Effector memory CD8-positive, alpha-beta T cell (primary cell): ENCODE data around the gene LARGE1.

ENCODE experiments used
- ATAC-seq: fragments of 150-1000 bp; cut with Tn5 transposase; replicated peaks from 2 replicates; pipeline ENCODE4 v1.10.0; 2021; ENCODE audit warnings: mild to moderate bottlenecking, moderate library complexity
- DNase-seq, 3 experiments: peaks; one replicate each; pipeline ENCODE4 v3.0.0; 2021
- H3K27ac Mint-ChIP-seq, 2 donors: one replicate each; pipeline ENCODE4 v1.8.0; 2022; ENCODE audit warnings: mild to moderate bottlenecking in 2 of 2, mixed read lengths in 2 of 2, moderate library complexity in 2 of 2
- H3K27me3 Mint-ChIP-seq, 2 donors: one replicate each; pipeline ENCODE4 v1.8.0; 2022; ENCODE audit warnings: mixed read lengths in 2 of 2
- H3K36me3 Mint-ChIP-seq: one replicate; pipeline ENCODE4 v1.8.0; 2022; ENCODE audit warnings: mild to moderate bottlenecking, moderate library complexity, mixed read lengths; ENCODE audit not compliant: insufficient read depth
- H3K4me1 Mint-ChIP-seq, 2 donors: one replicate each; pipeline ENCODE4 v1.8.0; 2022; ENCODE audit warnings: low read depth in 2 of 2, mixed read lengths in 2 of 2
- H3K4me3 Mint-ChIP-seq, 2 donors: one replicate each; pipeline ENCODE4 v1.8.0; 2022; ENCODE audit warnings: mild to moderate bottlenecking in 2 of 2, mixed read lengths in 2 of 2, moderate library complexity in 2 of 2
- H3K9me3 Mint-ChIP-seq, 2 donors: one replicate each; pipeline ENCODE4 v1.8.0; 2022; ENCODE audit warnings: mixed read lengths in 2 of 2

LARGE1 gene

DNA sequence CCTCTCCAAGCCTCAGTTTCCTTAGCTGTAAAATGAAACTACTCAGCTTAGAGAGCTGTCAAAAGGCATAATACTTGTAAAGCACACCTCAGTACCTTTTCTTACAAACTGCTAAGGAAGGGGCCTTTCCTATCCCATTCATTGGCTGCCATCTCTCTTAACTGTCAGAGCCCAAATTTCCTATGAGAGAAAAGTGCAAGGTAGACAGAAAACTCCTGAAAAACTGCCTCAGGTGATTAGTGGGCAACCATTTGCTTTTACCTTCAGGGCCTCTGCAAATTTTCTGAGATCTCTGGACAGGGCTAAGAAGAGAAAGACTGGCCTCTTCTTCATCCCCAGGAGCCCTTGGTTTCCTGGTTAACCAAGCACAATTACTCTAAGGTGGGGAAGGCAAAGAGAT lies 13.8 kb downstream of the LARGE1 start:
- Mint-ChIP-seq H3K4me3 (no peak overlapping the region), H3K9me3 (no peaks in the 10 kb centered on the region), H3K4me1 (no peaks in the 10 kb centered on the region), H3K27ac (no peak overlapping the region), H3K27me3 (no peaks in the 10 kb centered on the region), H3K36me3 (no peaks in the 10 kb centered on the region)
- no peak for DNase-seq
- no peak for ATAC-seq

- no peak for ATAC-seq
- DNase-seq, result no peak
- H3K4me3 Mint-ChIP-seq, result no peak overlapping the region
- no peaks in the 10 kb centered on the region for H3K36me3 Mint-ChIP-seq
- H3K9me3 Mint-ChIP-seq, result peaks cover 0 to 3% of the 10 kb centered on the region in 2 donors
- no peaks in the 10 kb centered on the region for H3K4me1 Mint-ChIP-seq
- H3K27me3 Mint-ChIP-seq, result peaks cover 0 to 8% of the 10 kb centered on the region in 2 donors
- H3K27ac Mint-ChIP-seq, result no peak overlapping the region
These were observed 17.3 kb downstream of the LARGE1 start for GRCh38 chr22:33903012-33903411.

- Mint-ChIP-seq H3K36me3 (no peaks in the 10 kb centered on the region), H3K27me3 (peaks cover 0 to 8% of the 10 kb centered on the region in 2 donors), H3K4me1 (no peaks in the 10 kb centered on the region), H3K27ac (no peak overlapping the region), H3K4me3 (no peak overlapping the region), H3K9me3 (peaks cover 0 to 3% of the 10 kb centered on the region in 2 donors)
- DNase-seq, result no peak
- no peak for ATAC-seq
These were observed 18.2 kb downstream of the LARGE1 start for GRCh38 chr22:33902073-33902472.

- Mint-ChIP-seq H3K27ac (no peak overlapping the region), H3K4me3 (no peak overlapping the region), H3K9me3 (peaks cover 0 to 5% of the 10 kb centered on the region in 2 donors), H3K4me1 (no peaks in the 10 kb centered on the region), H3K27me3 (peaks cover 0 to 8% of the 10 kb centered on the region in 2 donors), H3K36me3 (no peaks in the 10 kb centered on the region)
- ATAC-seq (no peak), DNase-seq (no peak)
These were observed 22.2 kb downstream of the LARGE1 start for GRCh38 chr22:33898121-33898520.

GRCh38 chr22:33897448-33897835 lies 22.8 kb downstream of the LARGE1 start:
- Mint-ChIP-seq H3K4me3 (no peak overlapping the region), H3K9me3 (peaks cover 0 to 5% of the 10 kb centered on the region in 2 donors), H3K27me3 (peaks cover 0 to 8% of the 10 kb centered on the region in 2 donors), H3K36me3 (no peaks in the 10 kb centered on the region), H3K4me1 (no peaks in the 10 kb centered on the region), H3K27ac (no peak overlapping the region)
- DNase-seq, result no peak
- no peak for ATAC-seq

DNA sequence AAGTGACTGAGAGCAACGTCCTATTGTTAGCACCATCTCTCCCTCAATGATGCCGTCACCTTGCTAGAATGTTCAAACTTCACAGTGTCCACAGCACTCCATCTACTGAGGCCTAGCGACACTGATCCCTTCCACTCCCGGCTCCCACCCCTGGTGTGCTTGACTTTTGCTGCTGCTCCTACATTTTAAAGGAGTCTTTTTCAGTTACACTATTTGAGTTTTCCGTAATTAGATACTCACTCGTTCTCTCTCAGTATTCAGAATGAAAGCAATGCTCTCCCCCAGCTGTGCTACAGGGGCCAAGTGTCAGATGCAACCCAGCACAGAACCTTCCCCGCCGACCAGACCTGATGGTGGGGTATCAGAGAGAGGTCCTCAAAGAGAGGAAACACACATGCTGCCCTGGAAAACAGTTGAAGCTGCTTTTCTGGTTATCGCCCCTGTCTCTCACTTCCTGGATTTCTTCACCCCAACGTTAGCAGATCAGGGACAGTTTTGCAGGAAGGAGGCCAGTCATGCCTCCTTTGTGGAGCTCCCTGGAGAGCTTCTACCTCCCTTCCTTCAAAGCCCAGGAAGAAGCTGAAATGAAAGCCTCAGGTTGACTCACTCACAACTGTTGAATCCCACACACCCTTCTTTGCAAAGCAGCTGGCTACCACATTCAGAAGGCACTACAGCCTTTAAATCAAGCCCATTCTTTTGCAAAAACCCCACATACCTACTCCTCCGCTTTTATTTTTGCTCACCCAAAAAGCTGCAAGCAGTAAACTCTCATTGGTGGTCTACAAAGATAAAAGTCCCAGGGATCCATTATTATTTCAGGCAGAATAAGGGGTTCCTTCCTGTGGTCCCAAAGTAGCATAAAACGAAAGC lies 23.5 kb downstream of the LARGE1 start:
- ATAC-seq, result no peak
- no peak for DNase-seq
- no peaks in the 10 kb centered on the region for H3K36me3 Mint-ChIP-seq
- H3K4me3 Mint-ChIP-seq, result no peak overlapping the region
- H3K4me1 Mint-ChIP-seq, result no peaks in the 10 kb centered on the region
- H3K9me3 Mint-ChIP-seq, result peaks cover 0 to 5% of the 10 kb centered on the region in 2 donors
- H3K27me3 Mint-ChIP-seq, result peaks cover 0 to 8% of the 10 kb centered on the region in 2 donors
- H3K27ac Mint-ChIP-seq, result no peak overlapping the region

DNA sequence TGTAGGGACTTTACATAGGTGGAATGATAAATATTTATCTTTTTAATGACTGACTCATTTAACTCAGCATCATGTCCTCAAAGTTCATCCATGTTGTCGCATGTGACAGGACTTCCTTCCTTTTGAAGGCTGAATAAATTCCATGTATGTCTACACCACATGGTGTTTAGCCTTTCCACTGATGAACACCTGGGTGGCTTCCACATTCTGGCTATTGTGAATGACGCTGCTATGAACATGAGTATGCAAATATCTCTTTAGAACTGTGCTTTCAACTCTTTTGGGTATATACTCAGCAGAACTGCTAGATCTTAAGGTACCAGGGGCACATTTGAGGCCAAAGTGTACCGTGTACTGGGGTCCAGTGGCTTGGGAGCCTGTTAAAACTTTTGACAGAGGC lies 24.1 kb downstream of the LARGE1 start:
- Mint-ChIP-seq H3K4me1 (no peaks in the 10 kb centered on the region), H3K36me3 (no peaks in the 10 kb centered on the region), H3K27ac (no peak overlapping the region), H3K27me3 (peaks cover 0 to 8% of the 10 kb centered on the region in 2 donors), H3K4me3 (no peak overlapping the region), H3K9me3 (peaks cover 0 to 5% of the 10 kb centered on the region in 2 donors)
- ATAC-seq, result no peak
- no peak for DNase-seq

DNA sequence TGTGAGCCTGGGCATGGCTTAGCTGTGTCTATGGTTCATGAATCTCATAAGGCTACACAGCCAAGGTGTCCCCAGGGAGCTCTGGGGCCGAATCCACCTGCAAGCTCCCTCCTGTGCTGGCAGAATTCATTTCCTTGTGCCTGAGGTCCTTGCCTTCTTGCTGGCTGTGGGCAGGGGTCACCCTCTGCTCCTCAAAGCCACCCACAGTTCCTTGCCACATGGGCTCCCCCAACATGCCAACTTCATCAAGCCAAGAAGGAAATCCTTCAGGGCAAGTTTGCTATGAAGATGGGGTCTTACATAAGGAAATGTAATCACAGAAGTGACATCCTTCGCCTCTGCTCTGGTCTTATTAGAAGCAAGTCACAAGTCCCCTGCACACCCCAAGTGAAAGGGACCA lies 24.8 kb downstream of the LARGE1 start:
- DNase-seq (no peak), ATAC-seq (no peak)
- Mint-ChIP-seq H3K4me1 (no peaks in the 10 kb centered on the region), H3K9me3 (peaks cover 0 to 5% of the 10 kb centered on the region in 2 donors), H3K4me3 (no peak overlapping the region), H3K36me3 (no peaks in the 10 kb centered on the region), H3K27me3 (peaks cover 0 to 8% of the 10 kb centered on the region in 2 donors), H3K27ac (no peak overlapping the region)

GRCh38 chr22:33894515-33894914 lies 25.8 kb downstream of the LARGE1 start:
- Mint-ChIP-seq H3K4me3 (no peak overlapping the region), H3K9me3 (peaks cover 0 to 2% of the 10 kb centered on the region in 2 donors), H3K27me3 (peaks cover 0 to 8% of the 10 kb centered on the region in 2 donors), H3K36me3 (no peaks in the 10 kb centered on the region), H3K4me1 (no peaks in the 10 kb centered on the region), H3K27ac (no peak overlapping the region)
- DNase-seq, result no peak
- ATAC-seq, result no peak

- Mint-ChIP-seq H3K4me3 (no peak overlapping the region), H3K27ac (no peak overlapping the region), H3K9me3 (peaks cover 0 to 4% of the 10 kb centered on the region in 2 donors), H3K27me3 (peaks cover 0 to 7% of the 10 kb centered on the region in 2 donors), H3K4me1 (no peaks in the 10 kb centered on the region), H3K36me3 (no peaks in the 10 kb centered on the region)
- DNase-seq (no peak), ATAC-seq (no peak)
These were observed 26.2 kb downstream of the LARGE1 start for GRCh38 chr22:33894036-33894435.

DNA sequence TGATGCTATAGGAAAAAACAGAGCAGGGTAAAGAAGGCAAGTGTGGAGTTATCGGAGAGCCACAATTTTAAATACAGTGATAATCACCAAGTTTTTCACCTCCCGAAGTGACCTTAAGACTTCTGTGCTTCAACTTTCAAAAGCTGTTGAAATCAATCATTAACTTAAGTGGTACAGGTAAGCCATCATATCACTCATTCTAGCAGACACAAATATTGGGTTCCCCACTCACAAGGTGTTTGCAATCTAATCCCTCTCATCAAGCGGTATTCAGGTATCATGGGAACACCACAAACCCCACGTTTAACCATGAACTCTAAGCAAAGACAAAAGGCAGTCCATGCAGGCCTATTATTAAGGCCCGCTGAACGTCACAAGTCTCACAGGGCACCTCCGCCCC lies 26.8 kb downstream of the LARGE1 start:
- ATAC-seq, result no peak
- H3K36me3 Mint-ChIP-seq, result no peaks in the 10 kb centered on the region

GRCh38 chr22:33891992-33892391 lies 28.3 kb downstream of the LARGE1 start:
- H3K4me3 Mint-ChIP-seq, result no peak overlapping the region
- no peak overlapping the region for H3K27ac Mint-ChIP-seq

More for the DNA sequence above, 26.8 kb downstream of the LARGE1 start:
- Mint-ChIP-seq H3K9me3 (peaks cover 0 to 4% of the 10 kb centered on the region in 2 donors), H3K4me3 (no peak overlapping the region), H3K27me3 (peaks cover 0 to 1% of the 10 kb centered on the region in 2 donors), H3K4me1 (no peaks in the 10 kb centered on the region), H3K27ac (no peak overlapping the region)
- no peak for DNase-seq

DNA sequence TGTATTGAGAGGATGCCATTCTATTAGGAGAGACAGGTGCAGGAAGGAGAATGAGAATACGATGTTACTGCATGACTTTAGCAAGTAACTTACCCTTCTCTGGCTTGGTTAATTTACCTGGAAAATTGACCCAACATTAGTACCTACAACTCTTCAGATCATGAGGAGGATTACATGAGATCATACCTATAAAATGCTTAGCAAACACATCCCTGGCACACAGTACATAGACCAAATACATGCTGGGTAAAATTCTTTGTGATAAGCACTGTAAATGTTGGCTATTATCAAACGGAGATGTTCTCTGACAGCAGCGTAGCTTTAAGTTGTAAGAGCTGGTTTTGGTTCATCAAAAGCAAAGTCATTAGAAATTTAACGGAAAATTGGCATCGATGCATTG lies 28.8 kb downstream of the LARGE1 start:
- Mint-ChIP-seq H3K4me1 (no peaks in the 10 kb centered on the region), H3K27me3 (no peaks in the 10 kb centered on the region), H3K9me3 (peaks cover 0 to 4% of the 10 kb centered on the region in 2 donors), H3K36me3 (no peaks in the 10 kb centered on the region), H3K27ac (no peak overlapping the region), H3K4me3 (no peak overlapping the region)
- no peak for ATAC-seq
- no peak for DNase-seq

More at GRCh38 chr22:33891992-33892391, 28.3 kb downstream of the LARGE1 start:
- no peak for DNase-seq
- Mint-ChIP-seq H3K9me3 (peaks cover 0 to 4% of the 10 kb centered on the region in 2 donors), H3K4me1 (no peaks in the 10 kb centered on the region), H3K27me3 (no peaks in the 10 kb centered on the region), H3K36me3 (no peaks in the 10 kb centered on the region)
- no peak for ATAC-seq

GRCh38 chr22:33889748-33890147 lies 30.5 kb downstream of the LARGE1 start:
- Mint-ChIP-seq H3K4me1 (no peaks in the 10 kb centered on the region), H3K27me3 (no peaks in the 10 kb centered on the region), H3K36me3 (no peaks in the 10 kb centered on the region), H3K27ac (no peak overlapping the region), H3K4me3 (no peak overlapping the region), H3K9me3 (peaks cover 0 to 4% of the 10 kb centered on the region in 2 donors)
- DNase-seq (no peak), ATAC-seq (no peak)
